ENCODE results near the gene SPATA32. TPM values are rescaled to one million over a fixed set of nuclear protein-coding genes. Genes with fewer than 3 reads are reported as not detected.

Gene SPATA32
- total RNA-seq, 2 donors from 2014 or later = not detected

DNA sequence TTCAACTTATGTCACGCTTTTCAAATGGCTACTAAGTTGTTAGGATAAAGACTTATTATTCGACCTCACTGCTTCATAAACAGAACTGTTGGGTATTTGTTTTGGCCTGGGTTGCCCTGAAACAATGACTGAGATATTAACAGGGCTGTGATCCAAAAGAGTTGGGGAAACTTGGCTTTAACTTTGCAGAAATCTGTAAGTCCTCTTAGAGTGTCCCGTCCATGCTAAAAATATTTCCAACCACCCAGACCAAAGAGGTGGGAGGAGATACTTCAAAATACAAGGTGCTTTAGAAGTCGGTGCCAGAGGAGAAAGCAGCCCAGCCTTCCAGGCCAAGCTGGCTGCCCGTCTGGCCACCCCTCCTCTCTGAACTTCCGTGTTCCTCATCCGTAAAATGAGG lies 16.1 kb upstream of the SPATA32 start:
- DNase-seq (ENCODE audit: low spot score) = no peak
- intact Hi-C loops (cut with DNase I) = loop anchor here (2.0 to 5.0 kb wide), 3 partner anchors 61 to 109 kb away; no protein-coding TSS in a partner anchor

DNA sequence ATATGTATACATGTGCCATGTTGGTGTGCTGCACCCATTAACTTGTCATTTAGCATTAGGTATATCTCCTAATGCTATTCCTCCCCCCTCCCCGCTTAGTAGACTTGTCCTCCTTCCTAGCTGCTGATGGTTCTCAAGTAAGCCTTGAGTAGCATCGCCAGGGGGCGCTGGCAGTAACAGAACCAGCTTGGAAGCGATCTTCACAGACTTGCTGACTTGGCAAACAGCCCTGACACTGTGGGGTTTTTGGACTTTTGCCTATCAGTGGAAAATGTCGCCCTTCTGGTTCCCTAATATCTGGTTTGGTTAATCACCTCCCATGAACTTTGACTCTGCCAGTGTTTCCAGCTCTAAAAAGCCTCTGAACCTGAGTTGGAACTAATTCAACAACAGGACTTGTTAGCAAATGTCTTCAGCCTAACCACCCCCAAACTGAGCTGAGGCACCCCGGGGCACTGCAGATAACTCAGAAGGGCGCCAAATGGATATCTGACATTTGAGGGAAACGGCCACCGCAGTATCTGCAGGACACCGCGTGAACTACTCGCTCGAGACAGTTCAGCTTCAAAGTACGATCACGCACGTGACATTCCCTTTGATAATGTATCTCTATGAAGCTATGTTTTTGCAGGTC lies 15.4 kb upstream of the SPATA32 start:
- peak; percentile 98 for DNase-seq (ENCODE audit: low spot score)
- intact Hi-C loops (cut with DNase I) = loop anchor here (2.0 to 5.0 kb wide), 3 partner anchors 60 to 110 kb away; no protein-coding TSS in a partner anchor

DNA sequence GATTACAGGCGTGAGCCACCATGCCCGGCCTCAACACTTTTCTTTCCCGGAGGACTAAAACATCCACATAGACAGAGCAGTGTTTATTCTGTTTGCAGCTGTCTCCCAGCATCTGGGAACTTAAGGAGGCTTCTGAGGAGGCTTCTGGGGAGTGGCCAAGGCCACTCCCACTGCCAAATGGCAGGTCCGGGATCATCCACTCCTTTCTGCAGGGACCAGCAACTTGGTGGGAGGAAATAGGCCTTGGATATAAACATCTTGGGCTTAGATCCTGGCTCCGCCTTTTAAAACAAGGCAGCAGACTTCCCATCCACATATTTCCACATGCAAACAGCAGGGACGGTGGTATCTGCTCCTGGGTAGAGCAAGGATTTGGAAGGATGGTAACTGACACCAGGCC lies 14.1 kb upstream of the SPATA32 start:
- intact Hi-C loops (cut with DNase I) = loop anchor here (2.0 to 5.0 kb wide), 3 partner anchors 59 to 111 kb away; no protein-coding TSS in a partner anchor
- DNase-seq (ENCODE audit: low spot score) = no peak

DNA sequence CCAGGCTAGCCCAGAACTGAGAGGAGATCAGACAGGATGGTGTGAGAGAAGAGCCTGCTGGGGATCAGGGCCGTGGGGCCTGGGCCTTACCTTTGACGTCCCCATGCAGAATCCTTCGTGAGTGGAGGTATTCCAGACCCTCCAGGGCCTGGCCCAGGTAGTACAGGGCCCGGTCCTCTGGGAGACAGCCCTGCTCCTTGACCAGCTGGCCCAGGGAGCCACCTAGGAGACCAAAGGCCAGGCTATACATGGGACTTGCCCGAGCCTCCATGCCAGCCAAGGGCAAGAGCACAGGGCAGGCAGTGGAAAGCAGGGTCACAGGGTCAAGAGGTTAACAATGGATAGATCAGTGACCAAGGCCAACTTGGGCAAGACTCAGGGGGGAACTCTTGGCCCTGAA lies 12.1 kb upstream of the SPATA32 start:
- DNase-seq (ENCODE audit: low spot score) = no peak
- intact Hi-C loops (cut with DNase I) = no loop called here

DNA sequence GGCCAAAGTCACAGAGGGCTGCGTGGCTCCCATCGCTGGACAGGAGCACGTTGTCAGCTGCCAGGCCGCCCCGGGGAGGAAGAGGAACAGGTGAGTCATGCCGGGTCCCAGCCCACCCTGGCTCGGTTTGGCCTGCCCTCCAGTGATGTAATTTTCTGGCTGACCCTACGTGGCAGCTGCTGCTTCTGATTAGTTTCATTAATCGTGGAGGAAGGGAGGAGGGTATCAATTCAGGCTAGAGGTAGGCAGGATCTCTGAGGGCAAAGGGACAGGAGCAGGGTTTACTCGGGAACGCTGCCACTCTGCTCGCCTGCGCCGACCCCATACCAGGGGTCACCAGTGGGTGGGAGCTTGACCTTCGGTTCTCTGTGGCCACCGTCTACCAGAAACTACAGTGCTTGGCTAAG lies 11.7 kb upstream of the SPATA32 start:
- intact Hi-C loops (cut with DNase I) = no loop called here

DNA sequence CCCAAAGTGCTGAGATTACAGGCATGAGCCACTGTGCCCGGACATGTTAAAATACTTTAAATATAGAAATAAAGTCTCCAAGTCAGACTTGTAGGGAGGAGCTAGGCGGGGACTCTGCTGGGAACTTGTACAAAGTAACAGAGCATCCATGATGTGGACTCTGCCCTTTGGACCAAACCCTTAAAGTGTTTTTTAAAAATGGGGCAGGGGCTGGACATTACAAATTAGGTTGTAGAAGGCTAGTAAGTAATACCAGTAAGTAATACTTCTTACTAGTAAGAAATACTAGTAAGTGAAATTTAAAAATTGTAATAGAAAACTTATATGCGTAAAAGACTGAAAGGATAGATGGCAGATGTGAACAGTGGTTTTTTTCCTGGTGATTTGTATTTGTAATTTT lies 9.7 kb upstream of the SPATA32 start:
- DNase-seq (ENCODE audit: low spot score) = no peak
- intact Hi-C loops (cut with DNase I) = no loop called here

More for the DNA sequence above, 11.7 kb upstream of the SPATA32 start:
- no peak for DNase-seq (ENCODE audit: low spot score)

DNA sequence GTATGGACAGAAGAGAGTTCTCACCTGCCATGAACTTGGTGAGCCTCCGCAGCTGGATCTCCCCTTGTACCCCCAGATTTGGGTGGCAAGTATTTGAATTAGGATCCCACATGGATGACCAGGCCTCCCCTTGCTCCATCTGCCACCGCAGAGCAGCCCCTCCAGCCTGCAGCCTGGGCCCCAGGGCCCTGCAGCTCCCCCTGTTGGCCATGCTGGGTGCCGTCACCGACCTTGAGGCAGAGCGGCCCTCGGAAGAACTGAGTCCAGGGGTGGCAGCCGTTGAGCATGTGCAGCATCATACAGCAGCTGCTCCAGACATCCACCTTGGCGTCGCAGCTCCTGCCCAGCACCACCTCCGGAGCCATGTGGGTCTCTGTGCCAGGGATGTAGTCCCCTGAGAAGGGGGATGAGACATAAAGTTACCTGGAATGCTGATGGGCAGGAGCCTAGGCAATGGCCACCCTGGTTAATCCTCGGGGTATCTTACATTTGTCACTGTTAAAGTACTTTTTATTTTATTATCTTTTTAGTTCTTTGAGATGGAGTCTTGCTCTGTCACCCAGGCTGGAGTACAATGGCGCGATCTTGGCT lies 9.0 kb upstream of the SPATA32 start:
- intact Hi-C loops (cut with DNase I) = no loop called here
- no peak for DNase-seq (ENCODE audit: low spot score)

DNA sequence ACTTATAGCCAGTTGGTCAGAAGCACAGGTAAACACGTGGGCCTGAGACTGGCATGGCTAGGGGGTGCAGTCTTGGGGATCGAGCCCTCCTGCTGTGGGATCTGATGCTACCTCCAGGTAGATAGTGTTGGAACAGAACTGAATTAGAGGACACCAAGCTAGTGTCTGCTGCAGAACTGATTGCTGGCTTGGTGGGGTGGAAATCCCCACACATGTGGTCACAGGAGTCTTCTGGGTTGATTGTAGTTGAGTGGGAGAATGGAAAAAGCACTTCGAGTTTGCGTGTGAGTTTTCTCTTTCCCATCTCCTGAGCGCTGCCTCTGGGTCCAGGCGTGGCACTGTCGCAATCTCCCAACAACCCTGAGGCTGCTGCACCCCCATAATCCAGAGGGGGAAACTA lies 8.0 kb upstream of the SPATA32 start:
- no peak for DNase-seq (ENCODE audit: low spot score)
- intact Hi-C loops (cut with DNase I) = loop anchor here in 1 of 2 donors (10.0 kb wide), 1 partner anchor 1665 kb away; no protein-coding TSS in a partner anchor

DNA sequence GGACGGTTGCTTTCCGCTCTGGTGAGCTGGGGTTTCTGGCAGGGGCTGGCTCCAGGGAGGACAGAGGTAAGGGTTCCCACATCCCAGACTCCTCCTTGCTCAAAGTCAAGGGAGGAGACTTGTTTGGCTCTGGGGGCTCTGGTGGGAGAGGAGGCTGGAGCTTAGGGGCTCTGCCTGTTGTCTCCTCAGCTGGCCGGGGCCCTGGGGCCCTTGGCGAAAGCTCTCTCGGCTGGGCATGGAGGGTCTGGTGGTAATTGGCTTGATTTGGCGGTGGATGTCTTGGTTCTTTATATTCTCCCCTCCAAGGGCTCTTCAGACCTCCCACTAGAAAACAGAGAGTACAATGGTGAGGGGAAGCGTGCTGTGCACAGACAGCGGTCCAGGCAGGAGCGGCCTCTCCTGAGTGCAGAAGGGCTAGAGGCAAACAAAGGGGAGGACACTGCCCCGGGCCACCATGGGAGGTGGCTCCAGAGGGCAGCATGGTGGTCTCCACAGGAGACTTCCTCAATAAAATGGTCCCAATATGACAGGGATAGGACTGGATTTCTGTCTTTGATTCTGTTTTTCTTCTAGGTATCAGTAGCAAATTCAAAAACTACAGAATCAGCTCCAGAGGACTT lies 5.7 kb upstream of the SPATA32 start:
- no peak for DNase-seq (ENCODE audit: low spot score)
- intact Hi-C loops (cut with DNase I) = loop anchor here in 1 of 2 donors (10.0 kb wide), 1 partner anchor 1663 kb away; no protein-coding TSS in a partner anchor

DNA sequence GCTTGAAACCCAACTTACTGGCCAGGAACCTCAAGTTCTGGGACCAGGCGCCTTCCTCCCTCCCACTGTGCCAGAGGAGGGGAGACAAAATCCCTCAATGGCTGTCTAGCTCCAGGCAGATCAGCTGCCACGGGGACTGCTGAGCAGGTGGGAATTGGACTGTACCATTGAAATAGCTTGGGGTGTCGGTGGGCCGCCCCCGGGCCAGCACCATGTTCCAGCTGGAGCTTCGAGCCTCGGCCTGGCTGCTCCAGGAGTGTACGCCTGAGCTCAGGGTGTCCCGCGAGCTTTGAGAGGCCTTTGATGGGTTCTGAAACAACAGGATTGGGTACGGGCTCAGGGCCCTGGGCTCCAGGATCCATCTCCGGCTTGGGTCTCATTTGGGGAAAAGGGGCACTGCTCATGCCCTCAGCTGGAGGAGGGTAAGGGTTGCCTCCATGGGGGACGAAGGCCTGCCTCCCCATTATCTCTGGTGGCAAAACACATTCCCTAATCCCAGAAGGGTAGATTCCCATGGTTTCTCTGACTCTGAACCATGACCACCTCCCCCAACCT lies 4.6 kb upstream of the SPATA32 start:
- DNase-seq (ENCODE audit: low spot score) = no peak
- intact Hi-C loops (cut with DNase I) = loop anchor here in 1 of 2 donors (10.0 kb wide), 1 partner anchor 1662 kb away; no protein-coding TSS in a partner anchor

DNA sequence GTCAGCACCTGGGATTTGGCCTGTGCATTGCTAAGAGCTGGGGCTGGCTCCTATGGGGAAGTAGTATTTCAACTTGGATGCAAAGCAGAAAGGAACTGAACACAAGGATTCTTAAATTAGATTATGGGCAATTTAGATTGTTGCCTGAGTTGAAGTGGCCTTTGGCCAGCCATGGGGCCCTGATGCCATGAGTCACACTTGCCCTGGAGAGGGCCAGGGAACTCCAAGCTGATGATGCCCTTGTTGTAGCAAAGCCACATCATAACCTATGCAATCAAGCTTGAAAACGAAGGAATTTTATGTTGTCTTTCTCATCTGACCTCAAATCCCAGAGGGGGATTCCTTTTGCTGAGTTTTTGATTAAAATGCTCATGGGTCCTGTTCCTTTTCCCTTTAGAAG lies 3.9 kb upstream of the SPATA32 start:
- intact Hi-C loops (cut with DNase I) = loop anchor here in 1 of 2 donors (10.0 kb wide), 1 partner anchor 1661 kb away; no protein-coding TSS in a partner anchor
- no peak for DNase-seq (ENCODE audit: low spot score)

DNA sequence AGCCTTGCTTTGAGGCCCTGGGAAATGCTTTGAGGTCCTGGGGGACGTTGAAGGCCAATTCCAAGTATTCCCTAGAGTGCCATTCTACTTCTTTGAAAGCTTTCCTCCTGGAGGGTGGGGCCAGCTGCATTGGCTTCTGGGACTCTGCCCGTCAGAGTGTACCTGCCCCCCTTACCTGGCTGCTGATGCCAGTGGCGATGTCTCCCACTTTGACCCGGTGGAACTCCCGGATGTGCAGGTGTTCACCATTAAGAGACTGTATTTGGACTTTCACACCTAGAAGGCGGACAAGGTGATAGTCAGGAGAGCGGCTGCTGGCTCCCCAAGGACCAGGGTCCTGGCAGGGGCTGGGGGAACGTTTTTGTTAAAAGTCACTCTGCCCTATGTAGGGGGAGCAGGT lies 3.1 kb upstream of the SPATA32 start:
- DNase-seq (ENCODE audit: low spot score) = no peak

DNA sequence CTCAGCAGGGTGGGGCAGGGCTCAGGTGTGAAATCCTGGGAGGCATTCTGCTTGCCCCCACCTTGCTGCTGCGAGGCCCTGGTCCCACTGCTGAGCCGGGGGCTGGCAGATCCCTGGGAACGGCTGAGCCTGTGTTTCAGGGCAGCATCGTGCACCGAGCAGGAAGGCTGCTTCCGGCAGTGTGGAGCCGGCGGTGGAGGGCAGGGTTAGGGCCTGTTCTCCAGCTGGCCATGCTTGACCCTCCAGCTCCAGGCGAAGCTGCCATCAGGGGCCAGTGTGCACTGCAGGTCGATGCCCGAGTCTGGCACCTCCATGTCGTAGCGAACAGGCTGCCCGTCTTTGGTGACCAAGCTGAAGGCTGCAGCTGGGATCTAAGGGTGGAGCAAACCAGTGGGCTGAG lies 2.5 kb upstream of the SPATA32 start:
- no peak for DNase-seq (ENCODE audit: low spot score)
- intact Hi-C loops (cut with DNase I) = loop anchor here in 1 of 2 donors (10.0 kb wide), 1 partner anchor 1660 kb away; no protein-coding TSS in a partner anchor

More for the DNA sequence above, 3.1 kb upstream of the SPATA32 start:
- intact Hi-C loops (cut with DNase I) = loop anchor here in 1 of 2 donors (10.0 kb wide), 1 partner anchor 1660 kb away; no protein-coding TSS in a partner anchor

DNA sequence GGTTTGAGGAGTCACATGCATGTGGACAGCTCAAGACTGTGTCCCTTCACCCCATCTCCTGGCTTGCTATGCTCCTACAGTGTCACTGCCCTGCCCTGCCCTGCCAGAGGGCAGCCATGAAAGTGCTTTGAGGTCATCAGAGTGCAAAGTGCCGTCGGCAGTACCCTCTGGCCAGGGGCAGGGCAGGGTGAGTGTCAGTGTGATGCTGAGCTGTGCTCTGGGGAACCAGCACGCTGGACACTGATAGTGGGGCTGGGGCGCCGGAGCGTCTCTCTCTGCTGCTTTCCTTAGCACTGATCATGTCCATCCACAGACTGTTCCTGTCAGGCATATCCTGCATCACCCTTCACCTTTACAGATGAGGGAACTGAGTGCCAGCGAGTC lies 1.6 kb upstream of the SPATA32 start:
- intact Hi-C loops (cut with DNase I) = loop anchor here in 1 of 2 donors (10.0 kb wide), 1 partner anchor 1659 kb away; no protein-coding TSS in a partner anchor

DNA sequence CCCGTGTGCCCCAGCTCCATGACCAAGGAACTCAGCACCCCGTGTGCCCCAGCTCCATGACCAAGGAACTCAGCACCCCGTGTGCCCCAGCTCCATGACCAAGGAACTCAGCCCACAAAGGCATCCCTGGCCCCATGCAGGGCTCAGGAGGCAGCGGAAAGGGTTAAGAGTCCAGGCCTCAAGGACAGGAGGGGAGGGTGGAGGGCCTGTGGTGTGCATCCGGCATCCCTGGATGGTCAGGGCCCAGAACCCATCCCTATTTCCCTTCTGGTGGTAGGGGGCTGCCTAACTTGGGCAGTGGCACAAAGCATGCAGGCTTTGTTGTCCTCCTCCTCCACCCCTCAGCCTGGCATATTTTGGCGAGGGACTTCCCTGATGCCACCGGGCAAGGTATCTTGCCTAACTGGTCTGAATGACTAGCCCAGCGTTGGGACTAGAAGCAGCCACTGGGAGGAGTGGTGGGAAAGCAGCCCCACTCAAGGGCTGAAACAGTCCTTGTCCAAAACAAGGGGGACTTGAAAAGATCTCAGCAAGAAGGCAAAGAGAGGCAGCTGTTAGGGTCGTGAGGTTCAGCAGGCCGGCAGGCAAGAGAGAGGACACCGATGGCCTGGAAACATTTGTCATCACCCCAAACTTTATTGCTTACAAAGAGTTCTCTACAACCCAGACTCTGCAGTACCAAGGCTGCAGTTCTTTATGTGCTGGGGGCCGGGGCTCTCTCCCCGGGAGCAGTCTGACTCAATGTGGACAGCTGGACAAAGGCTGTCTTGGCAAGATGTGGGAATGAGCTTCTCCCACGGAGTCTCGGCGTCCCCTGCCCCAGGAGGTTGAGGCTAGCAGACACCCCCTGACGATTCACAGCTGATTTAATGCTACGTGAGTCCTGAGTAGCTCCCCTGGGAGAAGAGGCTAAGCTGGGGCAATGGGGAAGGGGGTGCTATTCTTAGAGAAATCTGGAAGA lies 902 bp upstream of the SPATA32 start:
- intact Hi-C loops (cut with DNase I) = loop anchor here in 1 of 2 donors (10.0 kb wide), 1 partner anchor 1658 kb away; no protein-coding TSS in a partner anchor
- DNase-seq (ENCODE audit: low spot score) = no peak

More for the DNA sequence above, 1.6 kb upstream of the SPATA32 start:
- no peak for DNase-seq (ENCODE audit: low spot score)

DNA sequence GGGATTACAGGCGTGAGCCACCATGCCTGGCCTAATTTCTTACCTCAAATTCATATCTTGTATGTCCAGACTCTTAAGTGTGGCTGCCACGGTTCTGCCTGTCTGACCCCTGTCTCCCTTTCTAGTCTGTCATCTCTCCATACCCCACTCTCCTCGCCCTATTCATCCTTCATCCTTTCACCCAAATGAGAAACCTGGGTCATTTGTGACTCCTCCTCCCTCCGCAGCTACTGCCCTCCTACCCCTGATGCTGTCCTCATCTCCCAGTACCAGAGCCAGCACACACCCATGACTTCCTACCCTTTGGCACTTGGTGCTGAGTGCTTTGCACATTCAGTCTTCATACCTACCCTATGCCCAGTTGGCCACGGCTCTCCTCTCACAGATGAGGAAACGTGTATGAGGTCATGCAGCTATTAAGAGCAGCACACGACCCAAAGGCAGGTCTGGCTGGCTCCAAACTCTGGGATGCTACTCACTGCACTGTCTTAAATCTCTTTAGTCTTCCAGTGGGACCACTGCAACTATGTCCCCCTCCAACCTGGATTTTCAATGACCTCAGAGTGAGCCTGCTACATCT lies 1.6 kb downstream of the SPATA32 start:
- no peak for DNase-seq (ENCODE audit: low spot score)
- intact Hi-C loops (cut with DNase I) = loop anchor here in 1 of 2 donors (10.0 kb wide), 1 partner anchor 1655 kb away; no protein-coding TSS in a partner anchor

DNA sequence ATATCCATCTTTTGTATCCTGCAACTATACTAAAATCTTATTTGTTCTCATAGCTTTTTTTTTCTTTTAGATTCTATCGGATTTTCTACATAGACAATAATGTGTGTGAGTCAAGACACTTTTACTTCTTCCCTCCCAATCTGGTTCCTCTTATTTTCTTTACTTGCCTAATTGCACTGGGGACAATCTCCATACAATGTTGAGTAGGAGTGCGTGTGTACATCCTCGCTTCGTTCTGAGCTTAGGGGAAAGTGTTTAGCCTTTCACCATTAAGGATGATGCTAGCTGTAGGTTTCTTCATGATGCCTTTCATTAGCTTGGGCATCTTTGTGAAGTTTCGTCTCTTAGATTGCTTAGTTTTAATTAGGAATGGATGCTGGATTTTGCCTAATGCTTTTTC lies 2.9 kb downstream of the SPATA32 start:
- DNase-seq (ENCODE audit: low spot score) = no peak
- intact Hi-C loops (cut with DNase I) = no loop called here

DNA sequence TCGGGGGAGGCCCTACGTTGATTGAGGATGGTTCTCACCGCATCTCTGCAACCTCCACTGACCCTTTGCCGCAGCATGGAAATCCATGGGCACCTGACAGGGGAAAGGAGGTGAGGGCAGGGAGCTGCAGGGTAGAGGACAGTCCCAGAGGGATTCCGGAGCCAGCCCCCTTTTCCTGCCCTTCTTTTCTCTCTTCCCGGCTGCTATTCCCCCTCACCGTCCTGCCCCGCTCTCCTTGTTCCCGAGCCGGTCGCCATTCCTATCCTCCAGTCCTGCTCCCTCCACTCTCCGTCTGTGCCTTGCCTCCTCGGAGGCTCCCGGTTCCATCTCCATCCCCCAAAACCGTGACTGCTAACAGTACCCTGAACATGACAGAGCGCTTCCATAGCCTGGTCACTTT lies 4.8 kb downstream of the SPATA32 start:
- intact Hi-C loops (cut with DNase I) = no loop called here
- no peak for DNase-seq (ENCODE audit: low spot score)

Data from posterior vena cava (tissue), 2 donors.